Esophagus squamous epithelium (tissue), 4 donors: ENCODE results near the gene PROB1.

Source experiments
- POLR2A ChIP-seq, 4 donors: fragments of 450-650 bp; IDR thresholded peaks; one replicate each; pipeline ENCODE4 v1.6.1; 2017; ENCODE audit warnings: antibody characterized with exemption in 4 of 4, mild to moderate bottlenecking in 4 of 4, moderate library complexity in 3 of 4
- TF ChIP-seq, protein P1 (sequence below), 6 experiments: fragments of 450-650 bp in 4 of 6; fragments of 200-600 bp in 2 of 6; sonication (generic) in 2 of 6; IDR thresholded peaks; one replicate each; pipeline ENCODE4 v1.5.1; 2016 to 2019; ENCODE audit warnings: antibody characterized with exemption in 6 of 6, mild to moderate bottlenecking in 4 of 6, moderate library complexity in 4 of 6

DNA sequence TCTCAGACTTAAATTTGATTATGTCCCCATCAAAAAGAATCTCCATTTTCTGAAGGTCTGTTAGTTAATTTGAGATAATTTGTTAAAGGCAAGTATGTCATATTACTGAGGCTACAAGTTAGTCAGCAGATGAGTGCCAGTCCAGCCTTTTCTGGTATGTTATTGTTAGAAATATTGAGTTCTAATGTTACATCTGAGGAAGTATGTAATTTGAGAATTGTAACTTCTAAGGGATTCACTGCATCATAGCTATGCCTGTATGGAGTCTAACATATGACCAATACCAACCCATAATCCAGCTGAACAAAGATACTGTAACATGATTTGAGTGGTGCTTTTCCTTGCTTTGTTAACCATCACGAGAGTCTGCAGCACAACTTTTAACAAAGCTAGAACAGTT lies 25.7 kb downstream of the PROB1 start:
- no peak for TF ChIP-seq POLR2A (IDR thresholded peaks at IDR 0.05)
- TF ChIP-seq, protein P1, sequence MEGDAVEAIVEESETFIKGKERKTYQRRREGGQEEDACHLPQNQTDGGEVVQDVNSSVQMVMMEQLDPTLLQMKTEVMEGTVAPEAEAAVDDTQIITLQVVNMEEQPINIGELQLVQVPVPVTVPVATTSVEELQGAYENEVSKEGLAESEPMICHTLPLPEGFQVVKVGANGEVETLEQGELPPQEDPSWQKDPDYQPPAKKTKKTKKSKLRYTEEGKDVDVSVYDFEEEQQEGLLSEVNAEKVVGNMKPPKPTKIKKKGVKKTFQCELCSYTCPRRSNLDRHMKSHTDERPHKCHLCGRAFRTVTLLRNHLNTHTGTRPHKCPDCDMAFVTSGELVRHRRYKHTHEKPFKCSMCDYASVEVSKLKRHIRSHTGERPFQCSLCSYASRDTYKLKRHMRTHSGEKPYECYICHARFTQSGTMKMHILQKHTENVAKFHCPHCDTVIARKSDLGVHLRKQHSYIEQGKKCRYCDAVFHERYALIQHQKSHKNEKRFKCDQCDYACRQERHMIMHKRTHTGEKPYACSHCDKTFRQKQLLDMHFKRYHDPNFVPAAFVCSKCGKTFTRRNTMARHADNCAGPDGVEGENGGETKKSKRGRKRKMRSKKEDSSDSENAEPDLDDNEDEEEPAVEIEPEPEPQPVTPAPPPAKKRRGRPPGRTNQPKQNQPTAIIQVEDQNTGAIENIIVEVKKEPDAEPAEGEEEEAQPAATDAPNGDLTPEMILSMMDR (IDR thresholded peaks at IDR 0.05) = no peak
